ENCODE measurements around the gene MIOX. TPM values are rescaled to one million over a fixed set of nuclear protein-coding genes. Genes with fewer than 3 reads are reported as not detected.

Gene MIOX
- total RNA-seq, 1 donor from 2014 or later: not detected

GRCh38 chr22:50529416-50529896, 42.8 kb downstream of the MIOX start:
- TF ChIP-seq, protein P1, sequence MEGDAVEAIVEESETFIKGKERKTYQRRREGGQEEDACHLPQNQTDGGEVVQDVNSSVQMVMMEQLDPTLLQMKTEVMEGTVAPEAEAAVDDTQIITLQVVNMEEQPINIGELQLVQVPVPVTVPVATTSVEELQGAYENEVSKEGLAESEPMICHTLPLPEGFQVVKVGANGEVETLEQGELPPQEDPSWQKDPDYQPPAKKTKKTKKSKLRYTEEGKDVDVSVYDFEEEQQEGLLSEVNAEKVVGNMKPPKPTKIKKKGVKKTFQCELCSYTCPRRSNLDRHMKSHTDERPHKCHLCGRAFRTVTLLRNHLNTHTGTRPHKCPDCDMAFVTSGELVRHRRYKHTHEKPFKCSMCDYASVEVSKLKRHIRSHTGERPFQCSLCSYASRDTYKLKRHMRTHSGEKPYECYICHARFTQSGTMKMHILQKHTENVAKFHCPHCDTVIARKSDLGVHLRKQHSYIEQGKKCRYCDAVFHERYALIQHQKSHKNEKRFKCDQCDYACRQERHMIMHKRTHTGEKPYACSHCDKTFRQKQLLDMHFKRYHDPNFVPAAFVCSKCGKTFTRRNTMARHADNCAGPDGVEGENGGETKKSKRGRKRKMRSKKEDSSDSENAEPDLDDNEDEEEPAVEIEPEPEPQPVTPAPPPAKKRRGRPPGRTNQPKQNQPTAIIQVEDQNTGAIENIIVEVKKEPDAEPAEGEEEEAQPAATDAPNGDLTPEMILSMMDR (IDR thresholded peaks at IDR 0.05; ENCODE audit: unreplicated experiment): no peak
- H3K36me3 Mint-ChIP-seq (ENCODE audit: low read depth, unreplicated experiment): peaks cover 4% of the 10 kb centered on the region
- H3K27me3 Mint-ChIP-seq (ENCODE audit: unreplicated experiment): peaks cover 32% of the 10 kb centered on the region
- H3K9me3 Mint-ChIP-seq (ENCODE audit: unreplicated experiment): no peaks in the 10 kb centered on the region
- H3K4me3 Mint-ChIP-seq (ENCODE audit: unreplicated experiment): no peak overlapping the region
- H3K27ac Mint-ChIP-seq (ENCODE audit: unreplicated experiment): no peak overlapping the region
- peaks cover 13% of the 10 kb centered on the region for H3K4me1 Mint-ChIP-seq (ENCODE audit: unreplicated experiment)
- no peak for DNase-seq (ENCODE audit: low spot score)

- TF ChIP-seq, protein P1 (IDR thresholded peaks at IDR 0.05; ENCODE audit: unreplicated experiment): no peak
- Mint-ChIP-seq H3K4me1 (ENCODE audit: unreplicated experiment) (peaks cover 8% of the 10 kb centered on the region), H3K9me3 (ENCODE audit: unreplicated experiment) (no peaks in the 10 kb centered on the region), H3K27ac (ENCODE audit: unreplicated experiment) (no peak within 1 kb of the TSS), H3K4me3 (ENCODE audit: unreplicated experiment) (no peak within 1 kb of the TSS), H3K27me3 (ENCODE audit: unreplicated experiment) (peaks cover 30% of the 10 kb centered on the region), H3K36me3 (ENCODE audit: low read depth, unreplicated experiment) (no peaks in the 10 kb centered on the region)
- DNase-seq (ENCODE audit: low spot score): no peak
These were observed 43.4 kb downstream of the MIOX start, which contains the start of gene TYMP for GRCh38 chr22:50529897-50530579. TSS of gene TYMP (minus strand) at chr22:50530012. CDS start at chr22:50529709, 303 bp downstream.

- TF ChIP-seq, protein P1 (IDR thresholded peaks at IDR 0.05; ENCODE audit: unreplicated experiment): no peak
- H3K4me1 Mint-ChIP-seq (ENCODE audit: unreplicated experiment): peaks cover 8% of the 10 kb centered on the region
- no peak for DNase-seq (ENCODE audit: low spot score)
- no peak overlapping the region for H3K4me3 Mint-ChIP-seq (ENCODE audit: unreplicated experiment)
- H3K27ac Mint-ChIP-seq (ENCODE audit: unreplicated experiment): no peak overlapping the region
- H3K36me3 Mint-ChIP-seq (ENCODE audit: low read depth, unreplicated experiment): no peaks in the 10 kb centered on the region
- no peaks in the 10 kb centered on the region for H3K9me3 Mint-ChIP-seq (ENCODE audit: unreplicated experiment)
- peaks cover 30% of the 10 kb centered on the region for H3K27me3 Mint-ChIP-seq (ENCODE audit: unreplicated experiment)
These were observed 43.9 kb downstream of the MIOX start for GRCh38 chr22:50530580-50530876.

DNA sequence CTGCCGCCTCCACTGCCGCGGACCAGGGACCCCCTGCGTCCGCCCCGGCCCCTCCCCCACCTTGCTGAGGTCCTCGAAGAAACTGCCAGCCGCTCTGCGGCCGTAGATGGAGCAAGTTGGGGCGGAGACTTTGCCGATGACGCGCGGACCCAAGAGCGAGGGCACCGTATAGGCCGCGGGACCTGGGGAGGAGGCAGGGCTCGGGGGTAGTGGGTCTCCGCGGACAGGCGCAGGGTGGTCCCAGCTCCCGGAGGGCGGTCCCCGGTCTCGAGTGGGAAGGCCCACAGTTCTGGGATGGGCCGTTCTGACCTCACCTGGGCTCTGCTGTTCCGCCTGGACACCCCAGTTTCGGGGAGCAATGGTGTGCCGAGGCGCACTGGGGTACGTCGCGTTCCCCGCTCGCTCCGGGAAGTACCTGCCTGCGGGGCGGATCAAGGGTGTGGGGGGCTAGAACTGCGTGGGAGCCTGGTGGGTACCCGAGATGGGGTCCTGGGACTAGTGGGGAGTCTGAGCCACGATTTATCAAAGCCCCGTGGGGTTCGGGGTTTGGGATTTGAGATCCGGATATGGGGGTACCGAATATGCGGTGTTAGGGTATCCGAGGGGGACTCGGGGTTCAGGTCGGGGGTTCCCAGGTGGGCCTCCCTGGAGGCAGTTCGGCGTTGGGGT, 44.4 kb downstream of the MIOX start:
- TF ChIP-seq, protein P1 (IDR thresholded peaks at IDR 0.05; ENCODE audit: unreplicated experiment): no peak
- Mint-ChIP-seq H3K4me1 (ENCODE audit: unreplicated experiment) (peaks cover 8% of the 10 kb centered on the region), H3K9me3 (ENCODE audit: unreplicated experiment) (no peaks in the 10 kb centered on the region), H3K27me3 (ENCODE audit: unreplicated experiment) (peaks cover 30% of the 10 kb centered on the region), H3K4me3 (ENCODE audit: unreplicated experiment) (peak overlapping the region; percentile 65), H3K27ac (ENCODE audit: unreplicated experiment) (no peak overlapping the region), H3K36me3 (ENCODE audit: low read depth, unreplicated experiment) (no peaks in the 10 kb centered on the region)
- peak; percentile 67 for DNase-seq (ENCODE audit: low spot score)

GRCh38 chr22:50531546-50531961, 44.9 kb downstream of the MIOX start:
- Mint-ChIP-seq H3K36me3 (ENCODE audit: low read depth, unreplicated experiment) (no peaks in the 10 kb centered on the region), H3K4me1 (ENCODE audit: unreplicated experiment) (peaks cover 8% of the 10 kb centered on the region), H3K4me3 (ENCODE audit: unreplicated experiment) (no peak overlapping the region), H3K27ac (ENCODE audit: unreplicated experiment) (no peak overlapping the region), H3K27me3 (ENCODE audit: unreplicated experiment) (peaks cover 30% of the 10 kb centered on the region), H3K9me3 (ENCODE audit: unreplicated experiment) (no peaks in the 10 kb centered on the region)
- TF ChIP-seq, protein P1 (IDR thresholded peaks at IDR 0.05; ENCODE audit: unreplicated experiment): no peak
- DNase-seq (ENCODE audit: low spot score): peak; percentile 40

All from endothelial cell (in vitro differentiated cells).